ENCODE measurements around the gene STX10.
"Not testable (repeated sequence)": the region's sequence is repeated elsewhere in the genome, so short reads cannot be mapped to it uniquely, and the experiment has no call there.

The STX10 gene

GRCh38 chr19:13150187-13150930, at the start of gene STX10, which contains the start of gene IER2:
STX10 (minus strand) TSS chr19:13150375; CDS start chr19:13150173, 202 bp downstream.
IER2 (plus strand) TSS chr19:13150411; CDS start chr19:13153187, 2,776 bp downstream.
- DNase-seq (ENCODE audit: low spot score), result peak; percentile 94

GRCh38 chr19:13198634-13199033, 48.5 kb upstream of the STX10 start:
- DNase-seq (ENCODE audit: low spot score), result no peak

- peak; percentile 83 for DNase-seq (ENCODE audit: low spot score)
Measured at GRCh38 chr19:13195678-13196077, 45.5 kb upstream of the STX10 start.

- DNase-seq (ENCODE audit: low spot score), result no peak
Measured at GRCh38 chr19:13190781-13191540, 40.8 kb upstream of the STX10 start.

GRCh38 chr19:13189600-13189999, 39.4 kb upstream of the STX10 start:
- no peak for DNase-seq (ENCODE audit: low spot score)

- DNase-seq (ENCODE audit: low spot score), result no peak
Measured at GRCh38 chr19:13187419-13187818, 37.2 kb upstream of the STX10 start.

- not testable (repeated sequence) for DNase-seq (ENCODE audit: low spot score)
Measured at GRCh38 chr19:13186688-13187087, 36.5 kb upstream of the STX10 start.

- not testable (repeated sequence) for DNase-seq (ENCODE audit: low spot score)
Measured at GRCh38 chr19:13185763-13186657, 35.8 kb upstream of the STX10 start.

- DNase-seq (ENCODE audit: low spot score), result not testable (repeated sequence)
Measured at GRCh38 chr19:13184926-13185325, 34.8 kb upstream of the STX10 start.

- peak; percentile 39 for DNase-seq (ENCODE audit: low spot score)
Measured at GRCh38 chr19:13181747-13182388, 31.7 kb upstream of the STX10 start.

- DNase-seq (ENCODE audit: low spot score), result not testable (repeated sequence)
Measured at GRCh38 chr19:13178291-13178690, 28.1 kb upstream of the STX10 start.

- not testable (repeated sequence) for DNase-seq (ENCODE audit: low spot score)
Measured at GRCh38 chr19:13177584-13177983, 27.4 kb upstream of the STX10 start.

GRCh38 chr19:13176345-13176744, 26.2 kb upstream of the STX10 start:
- DNase-seq (ENCODE audit: low spot score), result peak; percentile 72

- no peak for DNase-seq (ENCODE audit: low spot score)
Measured at GRCh38 chr19:13173139-13173737, 23.1 kb upstream of the STX10 start.

GRCh38 chr19:13172346-13173138, 22.4 kb upstream of the STX10 start:
- DNase-seq (ENCODE audit: low spot score), result peak; percentile 90

- DNase-seq (ENCODE audit: low spot score), result no peak
Measured at GRCh38 chr19:13171146-13171545, 21.0 kb upstream of the STX10 start.

GRCh38 chr19:13169769-13170168, 19.6 kb upstream of the STX10 start:
- DNase-seq (ENCODE audit: low spot score), result peak; percentile 87

GRCh38 chr19:13166151-13166550, 16.0 kb upstream of the STX10 start:
- DNase-seq (ENCODE audit: low spot score), result not testable (repeated sequence)

GRCh38 chr19:13165162-13165997, 15.2 kb upstream of the STX10 start:
- no peak for DNase-seq (ENCODE audit: low spot score)
